GM23248 (cell line): Measurements from ENCODE around the gene TARP.

ENCODE experiments used
- EZH2 ChIP-seq: fragments of 200-600 bp; sonication (generic); IDR thresholded peaks from 2 replicates; pipeline ENCODE4 v1.6.1; 2018; ENCODE audit warnings: antibody characterized with exemption, mild to moderate bottlenecking; ENCODE audit not compliant: insufficient read depth, poor library complexity, severe bottlenecking
- EZH2phosphoT487 ChIP-seq: fragments of 200-600 bp; sonication (generic); IDR thresholded peaks from 2 replicates; pipeline ENCODE4 v1.6.1; 2018; ENCODE audit warnings: antibody characterized with exemption, moderate library complexity, mild to moderate bottlenecking, low read depth; ENCODE audit not compliant: insufficient read depth

DNA sequence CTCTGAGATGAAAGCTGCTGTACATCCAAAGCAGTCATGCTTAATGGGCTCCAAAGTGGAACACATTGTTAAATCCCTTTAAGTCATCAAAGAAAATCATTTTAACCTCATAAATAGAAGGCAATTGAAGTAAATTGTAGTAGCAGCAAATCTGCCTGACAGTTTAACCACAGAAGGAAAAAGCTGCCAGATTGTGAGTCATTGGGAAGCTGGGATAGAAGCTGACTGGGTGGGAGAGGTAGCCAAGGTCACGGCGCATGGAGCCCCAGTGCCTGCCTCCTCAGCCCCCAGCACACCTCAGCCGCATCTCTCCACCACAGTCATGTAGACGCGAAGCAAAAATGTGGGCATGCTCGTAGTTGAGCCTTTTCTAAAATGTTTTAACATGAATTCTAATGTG, 44.0 kb downstream of the TARP start:
- TF ChIP-seq EZH2phosphoT487 = no peak
- no peak for TF ChIP-seq EZH2
